Fibroblast of skin of left biceps (primary cell): Measurements from ENCODE around the gene CELF4.

ENCODE experiments used
- DNase-seq, 2 experiments: peaks; one replicate each; pipeline ENCODE4 v3.0.0-alpha.2; 2013; ENCODE audit warnings: low read depth in 2 of 2

CELF4 gene

DNA sequence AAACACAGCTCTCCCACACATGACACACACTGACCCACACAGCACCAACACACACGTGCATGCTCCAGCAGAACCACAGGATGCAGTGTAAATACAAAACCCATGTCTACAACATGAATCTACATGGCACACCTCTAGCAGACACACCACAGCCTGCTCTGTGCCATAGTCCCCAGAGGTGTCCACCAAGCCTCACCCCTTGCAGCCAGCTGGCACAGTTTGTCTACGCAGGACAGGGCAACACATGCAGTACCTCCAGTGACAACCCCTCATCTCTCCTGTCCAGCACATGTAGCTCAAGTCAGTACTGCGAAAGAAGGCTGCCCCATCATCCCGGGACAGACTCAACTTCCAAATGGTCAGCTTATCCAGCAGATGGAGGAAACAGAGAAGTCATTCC, 18.9 kb downstream of the CELF4 start:
- DNase-seq, result no peak

DNA sequence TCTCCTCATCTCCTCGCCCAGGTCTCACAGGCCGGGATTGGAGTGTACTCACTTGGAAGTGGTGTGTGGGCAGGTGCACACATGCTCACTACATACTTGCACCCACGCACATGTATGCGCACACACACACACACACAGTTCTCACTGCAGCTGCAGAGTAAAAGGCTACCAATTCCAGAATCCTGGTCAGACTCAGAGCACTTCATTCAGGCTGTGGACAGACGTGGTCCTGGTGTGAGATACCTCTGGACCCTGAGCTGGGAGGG, 19.4 kb downstream of the CELF4 start:
- no peak for DNase-seq

- no peak for DNase-seq
Observed at GRCh38 chr18:37545461-37546271, 19.9 kb downstream of the CELF4 start.

DNA sequence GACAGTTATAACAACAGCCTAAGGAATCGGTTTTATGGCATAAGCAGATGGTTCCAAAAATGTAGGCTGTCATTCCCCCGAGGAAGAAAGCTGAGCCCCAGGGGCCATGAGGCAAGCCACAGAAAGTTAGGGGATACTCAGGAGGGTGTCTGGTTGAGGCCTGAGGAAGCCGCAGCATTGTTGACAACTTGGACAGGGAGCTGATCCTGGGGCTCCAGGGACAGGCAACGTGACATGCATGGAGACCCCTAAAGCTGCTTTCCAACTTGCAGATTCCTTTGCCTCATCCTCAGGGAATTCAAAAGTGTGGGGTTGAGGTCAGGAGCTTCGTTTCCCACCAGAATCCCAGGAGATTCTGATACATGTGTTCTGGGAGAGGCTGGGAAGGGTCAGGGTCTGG, 20.9 kb downstream of the CELF4 start:
- DNase-seq, result no peak

GRCh38 chr18:37544217-37544616, 21.4 kb downstream of the CELF4 start:
- DNase-seq, result no peak

GRCh38 chr18:37543321-37543720, 22.3 kb downstream of the CELF4 start:
- no peak for DNase-seq

- no peak for DNase-seq
Observed at GRCh38 chr18:37541517-37541916, 24.1 kb downstream of the CELF4 start.

- DNase-seq, result no peak
Observed at GRCh38 chr18:37540424-37541138, 25.0 kb downstream of the CELF4 start.

DNA sequence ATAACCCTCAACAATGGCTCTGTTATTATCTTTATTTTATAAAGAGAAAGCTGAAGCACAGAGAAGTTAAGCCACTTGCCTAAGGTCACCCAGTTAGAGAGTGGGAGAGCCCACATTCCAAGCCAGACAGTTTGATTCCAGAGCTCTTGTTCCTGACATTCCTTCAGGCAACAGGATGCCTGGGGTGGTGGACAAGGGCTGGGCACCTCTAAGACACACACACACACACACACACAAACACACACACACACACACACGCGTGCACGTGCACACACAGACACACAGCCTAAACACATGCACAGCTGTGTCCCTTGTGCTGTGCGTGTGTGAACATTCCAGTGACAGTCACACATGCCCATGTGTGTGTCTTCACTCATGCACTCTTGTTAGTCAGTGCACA, 26.4 kb downstream of the CELF4 start:
- DNase-seq, result no peak

DNA sequence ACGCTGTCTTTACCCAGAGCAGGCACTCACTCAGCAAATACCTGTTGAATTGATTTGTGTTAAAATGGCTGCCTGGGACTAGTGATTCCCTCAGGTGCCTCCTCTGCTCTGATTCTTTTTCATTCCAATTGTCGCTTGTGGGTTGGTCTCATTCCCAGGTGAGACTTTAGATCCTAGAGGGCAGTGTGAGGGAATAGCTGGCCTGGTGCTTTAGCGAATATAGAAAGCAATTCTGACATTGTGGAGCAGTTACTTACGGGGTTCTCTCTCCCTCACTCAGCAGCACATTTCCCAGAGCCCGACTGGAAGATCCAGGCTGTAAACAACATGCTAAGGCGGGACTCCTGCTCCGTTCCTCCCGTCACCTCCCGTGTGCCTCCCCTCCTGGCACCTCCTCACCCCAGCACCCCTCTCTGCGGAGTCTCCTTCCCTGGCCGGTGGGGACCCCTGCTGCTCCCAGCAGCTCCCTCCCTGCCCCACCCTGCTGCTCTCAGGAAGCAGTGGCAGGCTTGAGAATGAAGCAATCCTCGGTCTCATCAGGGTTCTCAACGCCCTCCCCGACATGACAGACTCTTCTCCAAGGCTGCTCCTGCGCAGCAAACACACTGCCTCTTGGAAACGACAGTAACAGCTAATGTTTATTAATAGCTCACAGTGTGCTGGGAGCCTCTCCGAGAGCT, 26.9 kb downstream of the CELF4 start:
- DNase-seq, result no peak

- peak; percentile 1 to 12 for DNase-seq
Observed at GRCh38 chr18:37537868-37538525, 27.6 kb downstream of the CELF4 start.

GRCh38 chr18:37536656-37537055, 28.9 kb downstream of the CELF4 start:
- no peak for DNase-seq

- DNase-seq, result no peak
Observed at GRCh38 chr18:37535968-37536367, 29.6 kb downstream of the CELF4 start.

- no peak for DNase-seq
Observed at GRCh38 chr18:37534627-37535026, 31.0 kb downstream of the CELF4 start.

- DNase-seq, result no peak
Observed at GRCh38 chr18:37533647-37534584, 31.7 kb downstream of the CELF4 start.

- no peak for DNase-seq
Observed at GRCh38 chr18:37532917-37533316, 32.7 kb downstream of the CELF4 start.

- no peak for DNase-seq
Observed at GRCh38 chr18:37529863-37530262, 35.7 kb downstream of the CELF4 start.

- DNase-seq, result no peak
Observed at GRCh38 chr18:37529296-37529695, 36.3 kb downstream of the CELF4 start.

DNA sequence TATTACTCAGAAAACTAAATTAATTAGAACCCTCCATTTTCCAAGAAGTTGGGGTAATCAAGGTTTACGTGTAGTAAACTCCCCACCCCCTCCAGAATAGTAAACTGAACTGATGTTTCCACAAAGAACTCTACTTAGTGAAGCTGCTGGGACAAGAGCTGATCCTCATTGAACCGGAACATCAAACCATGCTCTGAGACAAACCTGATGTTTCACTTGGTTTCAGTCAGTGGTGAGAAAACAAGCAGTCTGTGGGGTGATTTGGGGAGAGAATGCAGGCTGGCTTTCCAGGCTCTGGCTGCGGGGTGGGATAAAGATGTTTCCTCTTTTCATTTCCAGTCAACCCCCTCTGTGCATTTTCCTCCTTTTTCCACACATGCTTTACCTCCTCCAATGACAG, 38.2 kb downstream of the CELF4 start:
- no peak for DNase-seq

GRCh38 chr18:37525262-37525585, 40.4 kb downstream of the CELF4 start:
- no peak for DNase-seq

GRCh38 chr18:37524498-37525261, 40.9 kb downstream of the CELF4 start:
- no peak for DNase-seq
